OCI-LY1 (cell line): Measurements from ENCODE around the gene SRSF1.

Source experiments
- EZH2 ChIP-seq: fragments of 200-600 bp; sonication (generic), shearing (Covaris generic); IDR thresholded peaks from 2 replicates; pipeline ENCODE4 v1.8.0; 2017; ENCODE audit warnings: borderline replicate concordance, mixed run types, mild to moderate bottlenecking, antibody characterized with exemption, low read length, moderate library complexity, mixed read lengths
- TF ChIP-seq, protein P1 (sequence below): fragments of 200-600 bp; sonication (generic), shearing (Covaris generic); IDR thresholded peaks from 2 replicates; pipeline ENCODE4 v1.5.1; 2017; ENCODE audit warnings: mild to moderate bottlenecking, antibody characterized with exemption, low read length, moderate library complexity, mixed read lengths

DNA sequence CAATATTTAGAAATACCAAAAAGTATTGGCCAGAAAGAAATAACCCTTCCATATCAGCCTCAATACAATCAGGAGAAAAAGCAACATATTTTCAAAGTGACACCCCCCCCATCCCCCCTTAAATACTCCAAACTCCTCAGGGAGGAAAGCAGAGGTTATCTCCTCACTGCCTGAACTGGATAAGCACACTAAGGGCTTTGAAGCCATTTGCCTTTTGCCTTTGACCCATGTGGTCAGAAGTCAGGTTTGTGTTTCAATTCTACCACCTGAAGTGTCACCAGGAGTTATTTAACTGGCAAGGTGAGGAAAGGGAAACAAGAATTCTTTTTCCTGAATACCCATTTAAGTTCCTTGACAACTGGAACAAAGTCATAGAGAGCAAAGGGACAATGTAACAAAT is 15.5 kb downstream of the SRSF1 start:
- TF ChIP-seq, protein P1, sequence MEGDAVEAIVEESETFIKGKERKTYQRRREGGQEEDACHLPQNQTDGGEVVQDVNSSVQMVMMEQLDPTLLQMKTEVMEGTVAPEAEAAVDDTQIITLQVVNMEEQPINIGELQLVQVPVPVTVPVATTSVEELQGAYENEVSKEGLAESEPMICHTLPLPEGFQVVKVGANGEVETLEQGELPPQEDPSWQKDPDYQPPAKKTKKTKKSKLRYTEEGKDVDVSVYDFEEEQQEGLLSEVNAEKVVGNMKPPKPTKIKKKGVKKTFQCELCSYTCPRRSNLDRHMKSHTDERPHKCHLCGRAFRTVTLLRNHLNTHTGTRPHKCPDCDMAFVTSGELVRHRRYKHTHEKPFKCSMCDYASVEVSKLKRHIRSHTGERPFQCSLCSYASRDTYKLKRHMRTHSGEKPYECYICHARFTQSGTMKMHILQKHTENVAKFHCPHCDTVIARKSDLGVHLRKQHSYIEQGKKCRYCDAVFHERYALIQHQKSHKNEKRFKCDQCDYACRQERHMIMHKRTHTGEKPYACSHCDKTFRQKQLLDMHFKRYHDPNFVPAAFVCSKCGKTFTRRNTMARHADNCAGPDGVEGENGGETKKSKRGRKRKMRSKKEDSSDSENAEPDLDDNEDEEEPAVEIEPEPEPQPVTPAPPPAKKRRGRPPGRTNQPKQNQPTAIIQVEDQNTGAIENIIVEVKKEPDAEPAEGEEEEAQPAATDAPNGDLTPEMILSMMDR: no peak
- no peak for TF ChIP-seq EZH2
